BE2C (cell line): ENCODE measurements around the gene ZNF587.

ENCODE experiments used
- DNase-seq: peaks from one replicate; pipeline ENCODE4 v3.0.0-alpha.2; 2020
- H3K27me3 ChIP-seq: fragments of 250-450 bp; sonication (Bioruptor Pico); 2 replicates; pipeline ENCODE4 v1.5.1; 2020; ENCODE audit warnings: mild to moderate bottlenecking
- H3K36me3 ChIP-seq: fragments of 250-450 bp; sonication (Bioruptor Pico); 2 replicates; pipeline ENCODE4 v1.5.1; 2020; ENCODE audit warnings: mild to moderate bottlenecking
- H3K4me1 ChIP-seq: fragments of 250-450 bp; sonication (Bioruptor Pico); 2 replicates; pipeline ENCODE4 v1.5.1; 2020
- H3K4me3 ChIP-seq: 2 replicates; pipeline ENCODE4 v1.5.1; 2011; ENCODE audit warnings: low read depth, low read length
- H3K9me3 ChIP-seq: fragments of 250-450 bp; sonication (Bioruptor Pico); 2 replicates; pipeline ENCODE4 v1.5.1; 2020
- TF ChIP-seq, protein P1 (sequence below): IDR thresholded peaks from 2 replicates; pipeline ENCODE4 v1.5.1; 2012; ENCODE audit warnings: mild to moderate bottlenecking, low read depth, low read length

Gene ZNF587

DNA sequence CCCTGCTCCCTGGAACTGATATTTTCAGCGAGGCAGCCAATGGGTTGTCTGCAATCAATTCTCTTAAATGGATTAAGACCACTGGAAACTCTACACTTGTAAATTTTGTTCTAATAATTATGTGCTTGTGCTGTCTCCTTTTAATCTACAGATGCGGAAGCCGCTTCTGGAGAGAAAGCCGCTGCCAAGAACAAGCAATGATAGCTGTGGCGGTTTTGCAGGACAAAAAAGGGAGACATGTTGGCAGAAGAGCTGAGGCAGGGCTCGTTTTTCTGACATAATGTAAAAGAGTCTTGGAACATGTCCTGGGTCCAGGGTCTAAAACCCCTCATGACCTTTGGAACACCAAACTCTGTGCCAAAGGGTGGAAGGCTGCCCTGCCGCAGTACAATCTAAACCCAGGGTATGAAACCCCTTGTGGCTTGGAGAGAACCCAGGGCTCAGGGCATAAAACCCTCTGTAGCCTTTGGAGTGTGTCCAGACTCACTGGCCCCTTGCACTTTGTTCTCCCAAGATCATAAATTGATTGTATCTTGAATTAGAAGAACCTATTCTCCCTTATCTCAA lies 54.0 kb downstream of the ZNF587 start:
- no peak overlapping the region for H3K4me3 ChIP-seq
- TF ChIP-seq, protein P1, sequence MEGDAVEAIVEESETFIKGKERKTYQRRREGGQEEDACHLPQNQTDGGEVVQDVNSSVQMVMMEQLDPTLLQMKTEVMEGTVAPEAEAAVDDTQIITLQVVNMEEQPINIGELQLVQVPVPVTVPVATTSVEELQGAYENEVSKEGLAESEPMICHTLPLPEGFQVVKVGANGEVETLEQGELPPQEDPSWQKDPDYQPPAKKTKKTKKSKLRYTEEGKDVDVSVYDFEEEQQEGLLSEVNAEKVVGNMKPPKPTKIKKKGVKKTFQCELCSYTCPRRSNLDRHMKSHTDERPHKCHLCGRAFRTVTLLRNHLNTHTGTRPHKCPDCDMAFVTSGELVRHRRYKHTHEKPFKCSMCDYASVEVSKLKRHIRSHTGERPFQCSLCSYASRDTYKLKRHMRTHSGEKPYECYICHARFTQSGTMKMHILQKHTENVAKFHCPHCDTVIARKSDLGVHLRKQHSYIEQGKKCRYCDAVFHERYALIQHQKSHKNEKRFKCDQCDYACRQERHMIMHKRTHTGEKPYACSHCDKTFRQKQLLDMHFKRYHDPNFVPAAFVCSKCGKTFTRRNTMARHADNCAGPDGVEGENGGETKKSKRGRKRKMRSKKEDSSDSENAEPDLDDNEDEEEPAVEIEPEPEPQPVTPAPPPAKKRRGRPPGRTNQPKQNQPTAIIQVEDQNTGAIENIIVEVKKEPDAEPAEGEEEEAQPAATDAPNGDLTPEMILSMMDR = no peak
- DNase-seq = no peak
- no peaks in the 10 kb centered on the region; the same call in 1 of the 2 replicates for H3K9me3 ChIP-seq
- H3K27me3 ChIP-seq = no peaks in the 10 kb centered on the region
- no peaks in the 10 kb centered on the region for H3K4me1 ChIP-seq
- peaks cover 19% of the 10 kb centered on the region for H3K36me3 ChIP-seq

DNA sequence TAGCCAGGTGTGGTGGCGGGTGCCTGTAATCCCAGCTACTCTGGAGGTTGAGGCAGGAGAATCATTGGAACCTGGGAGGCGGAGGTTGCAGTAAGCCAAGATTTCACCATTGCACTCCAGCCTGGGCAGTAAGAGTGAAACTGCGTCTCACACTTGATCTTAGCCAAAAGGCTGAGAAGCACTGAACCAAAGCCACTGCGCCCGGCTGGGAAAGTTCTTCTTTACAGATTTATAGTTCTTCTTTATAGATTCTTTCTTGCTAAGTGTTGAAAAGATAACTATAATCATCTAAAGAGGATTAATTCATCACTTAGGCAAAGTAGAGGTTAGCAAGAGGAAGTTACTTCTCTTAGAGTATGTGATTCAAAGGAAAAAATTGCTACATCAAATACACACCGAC lies 55.6 kb downstream of the ZNF587 start:
- H3K27me3 ChIP-seq = no peaks in the 10 kb centered on the region
- H3K4me3 ChIP-seq = no peak overlapping the region
- H3K9me3 ChIP-seq = no peaks in the 10 kb centered on the region; the same call in 1 of the 2 replicates
- TF ChIP-seq, protein P1 = no peak
- peaks cover 22% of the 10 kb centered on the region for H3K36me3 ChIP-seq
- no peaks in the 10 kb centered on the region for H3K4me1 ChIP-seq
- no peak for DNase-seq

DNA sequence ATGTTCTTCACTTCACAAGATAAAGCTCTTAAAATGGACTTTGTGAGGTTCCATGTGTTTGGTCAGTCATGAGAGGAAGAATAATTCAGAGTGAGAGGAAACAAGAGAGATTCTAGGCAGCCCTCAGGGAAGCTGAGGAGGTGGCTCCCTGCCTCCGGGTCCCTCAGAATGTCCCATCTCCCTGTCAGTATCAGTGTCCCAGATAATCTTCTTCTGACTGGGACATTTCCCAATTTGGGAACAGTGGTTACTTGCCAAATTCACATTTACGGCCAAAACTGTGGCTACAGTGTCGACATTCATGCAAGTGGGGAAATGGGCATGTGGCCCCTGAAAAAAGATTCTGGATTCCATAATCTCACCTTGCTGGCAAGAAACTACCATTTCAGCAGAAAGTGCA lies 57.7 kb downstream of the ZNF587 start:
- H3K27me3 ChIP-seq = no peaks in the 10 kb centered on the region
- DNase-seq = no peak
- TF ChIP-seq, protein P1 = no peak
- H3K36me3 ChIP-seq = peaks cover 36% of the 10 kb centered on the region
- no peaks in the 10 kb centered on the region for H3K4me1 ChIP-seq
- H3K4me3 ChIP-seq = no peak overlapping the region
- H3K9me3 ChIP-seq = no peaks in the 10 kb centered on the region; the same call in 1 of the 2 replicates

DNA sequence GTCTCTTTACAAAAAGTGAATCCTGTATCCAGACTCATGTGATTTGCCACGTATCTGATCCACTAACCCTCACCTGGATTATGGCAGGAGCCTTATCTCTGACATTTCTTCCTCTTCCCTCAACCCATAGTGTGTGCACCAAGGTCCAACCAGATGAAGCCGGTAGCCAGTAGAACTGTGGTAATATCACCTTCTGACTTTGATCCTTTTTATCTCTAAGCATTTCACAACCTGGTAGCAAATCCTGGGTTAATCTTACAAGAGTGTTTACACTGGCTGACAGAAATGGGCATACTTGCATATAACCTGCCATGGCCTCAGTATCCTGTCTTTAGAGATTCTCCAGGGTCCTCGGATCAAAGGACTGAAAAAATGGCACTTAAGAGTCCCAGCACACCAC lies 64.9 kb downstream of the ZNF587 start:
- no peaks in the 10 kb centered on the region for H3K4me1 ChIP-seq
- H3K36me3 ChIP-seq = peaks cover 20% of the 10 kb centered on the region
- H3K27me3 ChIP-seq = no peaks in the 10 kb centered on the region
- peaks cover 3% of the 10 kb centered on the region; the same call in 1 of the 2 replicates for H3K9me3 ChIP-seq
- DNase-seq = no peak
- TF ChIP-seq, protein P1 = no peak
- no peak overlapping the region for H3K4me3 ChIP-seq
